G401.6 (cell line): ENCODE measurements around the gene CAMK1D.
"Not testable (repeated sequence)": the region's sequence is repeated elsewhere in the genome, so short reads cannot be mapped to it uniquely, and the experiment has no call there.

ENCODE experiments used
- FAIRE-seq: peaks from 2 replicates; lab custom pipeline; 2012; peaks lifted over from hg19 to GRCh38; lab: Jason Lieb, UNC

CAMK1D gene

DNA sequence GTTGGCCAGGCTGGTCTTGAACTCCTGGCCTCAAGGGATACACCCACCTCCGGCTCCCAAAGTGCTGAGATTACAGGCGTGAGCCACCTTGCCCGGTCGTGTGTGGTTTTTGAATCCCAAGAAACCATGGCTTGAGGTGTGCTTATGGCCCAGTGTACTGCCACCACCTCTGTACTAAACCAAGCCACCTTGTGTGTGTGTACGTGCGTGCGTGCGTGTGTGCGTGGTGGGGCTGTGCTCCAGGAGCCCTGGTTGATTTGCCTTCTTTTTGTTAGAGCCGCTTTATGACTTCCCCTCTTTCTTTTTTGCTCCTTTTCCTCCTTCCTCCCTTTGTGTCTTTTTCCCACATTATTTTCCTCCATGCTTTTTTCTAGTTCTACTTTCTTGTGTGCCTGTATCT is 121.4 kb downstream of the CAMK1D start:
- FAIRE-seq = no peak

DNA sequence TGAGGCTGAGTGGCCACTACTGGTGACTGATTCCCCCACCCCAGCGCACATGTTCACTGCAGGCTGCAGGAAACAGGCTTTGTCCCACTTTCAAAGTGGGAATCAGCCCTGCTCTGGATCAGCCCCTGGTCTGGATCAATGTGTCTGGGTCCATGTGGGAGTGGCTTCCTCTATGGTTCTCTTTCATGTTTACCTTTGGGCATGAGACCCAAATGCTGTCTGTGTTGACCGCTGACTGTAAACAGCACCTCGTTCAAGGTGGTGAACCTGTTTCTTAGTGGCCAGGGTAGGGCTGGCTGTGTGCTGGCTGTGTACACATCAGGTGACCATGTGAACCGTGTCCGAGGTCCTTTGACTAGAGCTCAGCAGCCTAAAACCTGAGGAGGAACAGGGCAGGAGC is 121.8 kb downstream of the CAMK1D start:
- no peak for FAIRE-seq

DNA sequence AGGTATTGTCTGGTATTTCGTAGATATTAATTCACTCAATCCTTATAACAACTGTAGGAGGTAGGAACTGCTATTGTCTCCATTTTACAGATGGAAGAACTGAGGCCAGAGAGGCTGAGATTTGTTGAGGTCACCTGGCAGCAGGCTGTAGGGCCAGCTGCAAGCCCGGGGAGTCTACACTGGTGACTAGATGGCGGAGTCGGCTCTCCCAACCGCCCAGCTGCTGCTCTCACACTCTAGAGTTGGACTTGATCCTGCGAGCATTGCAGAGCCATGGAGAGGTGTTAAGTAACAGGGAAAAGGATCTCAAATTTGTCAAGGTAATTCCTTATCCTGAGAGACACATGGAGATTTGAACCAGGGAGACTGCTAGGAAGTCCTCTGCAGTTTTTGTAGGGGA is 124.1 kb downstream of the CAMK1D start:
- FAIRE-seq = no peak

DNA sequence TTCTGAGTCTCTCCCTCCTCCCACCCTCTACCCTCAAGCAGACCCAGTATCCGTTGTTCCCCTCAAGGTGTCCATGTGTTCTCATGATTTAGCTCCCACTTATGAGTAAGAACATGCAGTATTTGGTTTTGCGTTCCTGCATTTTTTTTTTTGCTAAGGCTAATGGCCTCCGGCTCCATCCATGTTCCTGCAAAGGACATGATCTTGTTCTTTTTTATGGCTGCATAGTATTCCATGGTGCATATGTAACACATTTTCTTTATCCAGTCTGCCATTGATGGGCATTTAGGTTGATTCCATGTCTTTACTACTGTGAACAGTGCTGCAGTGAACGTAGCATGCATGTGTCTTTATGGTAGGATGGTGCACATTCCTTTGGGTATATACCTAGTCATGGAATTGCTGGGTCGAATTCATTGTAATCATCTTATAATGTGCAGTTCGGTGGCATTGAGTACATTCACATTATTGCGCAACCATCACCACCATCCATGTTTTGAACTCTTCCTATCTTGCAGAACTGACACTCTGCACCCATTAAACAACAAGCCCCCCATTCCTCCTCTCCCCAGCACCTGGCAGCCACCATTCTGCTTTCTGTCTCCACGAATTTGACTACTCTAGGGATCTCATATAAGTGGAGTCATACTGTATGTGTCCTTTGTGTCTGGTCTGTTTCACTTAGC is 125.5 kb downstream of the CAMK1D start:
- no peak for FAIRE-seq

DNA sequence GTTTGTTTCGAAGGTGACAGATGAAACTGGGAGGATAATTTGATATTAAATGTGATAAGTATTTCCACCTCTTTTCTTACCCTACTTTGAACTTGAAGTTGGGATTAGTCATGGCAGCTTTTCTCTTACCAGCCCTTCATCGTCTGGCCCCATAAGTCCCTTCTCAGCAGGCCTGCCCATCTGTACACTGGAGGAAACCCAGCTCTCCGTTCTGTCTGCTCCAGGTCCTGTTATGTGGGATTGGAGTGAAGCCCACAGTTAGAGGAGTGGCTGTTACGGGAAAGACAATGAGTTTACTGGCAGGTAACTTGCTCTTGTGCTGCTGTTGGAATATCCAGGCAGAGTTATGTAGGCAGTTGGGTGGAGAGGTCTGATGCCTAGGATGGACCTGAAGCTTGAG is 127.3 kb downstream of the CAMK1D start:
- FAIRE-seq = no peak

DNA sequence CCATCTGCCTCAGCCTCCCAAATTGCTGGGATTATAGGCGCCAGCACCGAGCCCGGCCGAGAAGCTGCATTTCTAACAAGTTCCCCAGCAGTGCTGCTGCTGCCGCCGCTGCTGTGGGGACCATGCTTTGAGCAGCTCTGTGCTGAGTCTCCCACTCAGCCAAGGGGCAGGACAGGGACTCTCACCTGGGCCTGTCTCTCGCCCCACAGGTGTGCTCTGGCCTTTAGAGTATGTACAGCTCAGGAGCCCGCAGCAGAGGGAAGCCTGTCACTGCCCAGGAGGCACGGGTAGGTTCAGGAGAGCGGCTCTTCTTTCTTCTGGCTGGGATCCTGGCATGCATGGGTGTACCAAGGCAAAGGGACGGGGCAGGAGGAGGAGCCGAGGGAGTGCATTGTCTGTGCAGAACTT is 130.1 kb downstream of the CAMK1D start:
- FAIRE-seq = no peak

DNA sequence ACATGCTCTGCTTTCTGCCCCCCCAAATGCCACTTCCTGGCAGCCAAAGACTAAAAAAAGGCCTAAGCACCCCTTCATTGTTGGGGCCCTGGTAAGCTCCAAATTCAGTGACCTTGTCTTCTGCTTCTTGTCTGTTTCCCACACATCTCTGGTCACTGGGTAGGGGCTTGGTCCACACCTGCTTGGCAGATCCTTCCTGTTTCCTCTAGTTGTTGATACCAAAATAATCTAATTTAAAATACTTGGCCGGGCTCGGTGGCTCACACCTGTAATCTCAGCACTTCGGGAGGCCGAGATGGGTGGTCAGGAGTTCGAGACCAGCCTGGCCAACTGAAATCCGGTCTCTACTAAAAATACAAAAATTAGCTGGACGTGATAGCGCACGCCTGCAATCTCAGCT is 130.6 kb downstream of the CAMK1D start:
- no peak for FAIRE-seq

DNA sequence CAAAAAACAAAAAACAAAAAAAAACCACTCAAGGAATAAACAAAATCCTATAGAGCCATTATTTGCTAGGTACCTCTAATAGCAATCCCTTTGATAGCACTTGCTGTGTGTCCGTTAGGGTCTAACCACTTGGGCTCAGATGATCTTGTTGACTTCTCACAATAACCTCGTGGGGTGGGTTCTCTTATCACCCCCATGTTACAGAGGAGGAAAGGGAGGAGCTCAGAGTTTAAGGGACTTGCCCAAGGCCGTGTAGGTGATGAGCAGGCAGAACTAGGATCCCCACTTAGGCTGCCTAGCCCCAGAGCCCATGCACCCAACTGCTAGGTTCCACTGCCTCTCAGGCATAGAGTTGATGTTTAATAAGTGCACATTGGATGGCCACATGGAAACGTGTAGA is 131.1 kb downstream of the CAMK1D start:
- no peak for FAIRE-seq

DNA sequence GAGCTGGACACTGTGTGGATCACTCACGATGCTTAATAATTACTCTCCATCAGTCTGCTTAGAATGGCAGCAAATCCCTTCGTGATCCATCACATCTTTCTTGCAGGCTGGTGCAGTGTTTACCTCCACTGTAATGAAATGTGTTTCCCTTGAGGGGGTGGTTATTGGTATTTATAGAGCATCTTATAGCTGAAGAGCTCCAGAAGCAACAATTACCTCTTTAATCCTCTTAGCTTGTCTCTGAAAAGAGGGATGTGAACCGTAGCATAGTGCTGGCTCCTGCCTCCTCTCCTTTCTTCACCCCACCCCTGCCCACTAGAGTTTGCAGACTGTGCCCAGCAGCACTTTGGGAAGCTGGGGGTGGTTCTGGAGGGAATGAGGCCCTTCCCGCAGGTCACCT is 132.6 kb downstream of the CAMK1D start:
- FAIRE-seq = no peak

DNA sequence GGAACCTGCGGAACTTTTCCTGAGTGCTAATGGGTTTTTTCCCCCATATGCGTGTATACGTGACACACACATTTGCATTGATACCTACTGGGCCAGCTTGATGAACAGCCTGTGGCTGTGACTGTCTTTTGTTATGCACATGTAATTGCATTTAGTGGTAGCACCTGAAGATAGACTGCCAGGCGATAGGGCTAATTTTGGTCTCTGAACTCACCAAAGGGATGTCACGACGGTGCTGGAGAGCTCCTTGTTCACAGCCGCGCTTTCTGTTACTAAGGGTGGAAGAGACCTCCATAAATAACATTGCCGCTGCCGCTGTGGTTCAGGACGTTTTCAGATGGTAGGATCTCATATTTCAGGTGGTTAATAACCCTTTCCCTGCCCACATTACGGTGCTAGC is 133.2 kb downstream of the CAMK1D start:
- FAIRE-seq = no peak

DNA sequence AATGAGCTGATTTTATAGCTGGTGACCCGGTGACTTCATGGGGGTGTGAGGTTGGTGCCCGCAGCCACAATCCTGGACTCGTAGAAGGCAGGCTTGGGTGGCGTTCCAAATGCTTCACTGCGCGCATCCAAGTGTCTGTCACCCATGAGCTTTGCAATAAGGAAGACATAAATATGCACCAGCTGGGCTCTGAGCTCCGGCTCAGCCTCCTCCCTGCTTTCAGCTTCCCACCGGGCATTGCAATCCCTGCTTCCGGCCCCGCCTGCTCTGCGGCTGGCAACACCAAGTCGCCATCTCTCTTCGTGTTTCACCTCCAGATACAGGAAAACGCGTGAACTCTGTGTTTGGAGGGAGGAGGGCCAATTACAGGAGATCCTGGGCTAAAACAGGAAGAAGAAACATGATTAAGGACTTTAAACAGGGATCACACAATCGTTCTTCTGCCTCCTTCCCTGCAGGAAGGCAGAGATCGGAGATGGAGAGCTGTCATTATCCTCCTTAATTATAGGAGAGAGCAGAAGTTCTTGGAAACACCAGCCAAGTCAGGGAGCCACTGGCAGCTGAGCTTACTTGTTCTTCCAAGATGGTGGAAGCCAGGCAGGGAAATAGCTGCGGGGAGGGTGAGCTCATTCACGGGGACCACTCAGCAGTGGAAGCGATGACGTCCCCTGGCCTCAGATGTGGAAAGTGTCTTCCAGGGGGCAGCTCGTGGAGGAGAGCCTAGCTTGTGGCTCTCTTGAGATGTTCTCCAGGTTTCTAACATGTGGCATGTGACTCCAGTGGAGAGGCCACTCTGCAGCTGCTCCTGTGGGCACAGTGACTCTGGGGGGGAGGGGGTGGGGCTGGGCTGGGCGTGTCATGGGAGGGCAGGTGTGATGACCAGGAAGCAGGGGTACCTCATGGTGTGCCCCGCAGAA is 134.9 kb downstream of the CAMK1D start:
- no peak for FAIRE-seq

DNA sequence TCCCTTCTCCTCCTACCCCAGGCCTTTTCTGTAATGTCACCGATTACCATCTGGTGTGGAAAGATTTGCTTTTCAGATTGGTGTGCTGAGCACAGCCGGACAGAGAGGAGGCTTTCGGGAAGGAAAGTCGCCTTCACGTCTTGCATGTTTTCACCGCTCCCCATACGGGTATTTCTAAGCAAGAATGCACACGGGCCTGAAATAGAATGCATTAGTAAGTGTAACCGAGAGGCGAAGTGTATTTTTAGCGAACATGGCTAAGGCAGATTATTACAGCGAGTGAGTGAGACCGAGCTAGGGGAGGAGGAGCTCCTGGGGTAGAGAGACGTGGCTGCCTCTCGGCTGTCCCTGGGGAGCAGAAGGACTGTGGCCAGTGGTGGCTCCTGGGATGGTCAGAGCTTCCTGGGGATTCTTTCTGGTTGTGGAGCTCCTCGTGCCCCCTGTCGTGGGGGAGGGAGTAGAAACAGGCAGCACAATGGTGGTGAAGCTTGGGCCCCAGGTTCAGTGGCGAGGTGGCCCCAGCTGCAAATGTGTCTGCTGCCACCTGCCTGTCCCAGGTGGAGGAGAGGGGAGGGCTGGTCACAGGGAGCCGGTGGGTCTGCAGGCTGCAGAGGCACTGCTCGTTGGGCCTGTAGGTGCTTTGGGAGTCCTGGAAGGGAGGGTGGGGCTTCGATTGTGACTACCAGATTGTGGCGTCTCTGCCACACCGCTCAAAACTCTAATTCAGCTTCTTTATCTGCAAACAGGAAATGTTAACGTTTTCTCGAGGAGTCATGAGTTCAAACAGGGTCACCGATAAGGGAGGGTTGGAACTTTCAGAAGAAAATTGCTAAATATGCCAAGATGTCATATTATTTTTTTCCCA is 135.8 kb downstream of the CAMK1D start:
- FAIRE-seq = no peak

DNA sequence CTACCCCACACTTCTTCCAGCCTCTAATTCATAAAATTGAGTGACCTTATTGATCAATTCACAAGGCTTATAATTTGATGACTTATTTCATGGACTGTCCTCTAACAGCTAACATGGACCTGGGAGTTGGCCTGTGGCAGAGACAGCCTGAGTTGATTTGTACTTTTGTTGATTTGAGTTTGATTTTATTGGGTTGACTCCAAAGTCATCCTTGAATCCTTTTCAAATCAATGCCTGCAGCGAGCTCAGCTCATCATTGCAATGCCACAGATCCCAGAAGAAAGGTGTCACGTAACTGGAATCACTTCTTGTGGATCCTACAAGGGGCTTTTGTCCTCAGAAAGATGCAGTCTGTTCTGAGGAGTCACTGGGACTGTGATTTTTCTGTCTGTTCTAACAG is 138.0 kb downstream of the CAMK1D start:
- FAIRE-seq = no peak

DNA sequence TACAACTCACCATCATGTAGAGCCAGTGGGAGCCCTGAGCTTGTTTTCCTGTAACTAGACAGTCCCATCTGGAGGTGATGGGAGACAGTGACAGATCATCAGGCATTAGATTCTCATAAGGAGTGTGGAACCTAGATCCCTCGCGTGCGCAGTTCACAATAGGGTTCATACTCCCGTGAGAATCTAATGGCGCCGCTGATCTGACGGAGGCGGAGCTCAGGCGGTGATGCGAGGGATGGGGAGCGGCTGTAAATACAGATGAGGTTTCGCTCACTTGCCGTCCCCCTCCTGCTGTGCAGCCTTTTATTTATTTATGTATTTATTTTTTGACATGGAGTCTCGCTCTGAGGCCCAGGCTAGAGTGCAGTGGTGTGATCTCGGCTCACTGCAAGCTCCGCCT is 139.3 kb downstream of the CAMK1D start:
- FAIRE-seq = no peak

DNA sequence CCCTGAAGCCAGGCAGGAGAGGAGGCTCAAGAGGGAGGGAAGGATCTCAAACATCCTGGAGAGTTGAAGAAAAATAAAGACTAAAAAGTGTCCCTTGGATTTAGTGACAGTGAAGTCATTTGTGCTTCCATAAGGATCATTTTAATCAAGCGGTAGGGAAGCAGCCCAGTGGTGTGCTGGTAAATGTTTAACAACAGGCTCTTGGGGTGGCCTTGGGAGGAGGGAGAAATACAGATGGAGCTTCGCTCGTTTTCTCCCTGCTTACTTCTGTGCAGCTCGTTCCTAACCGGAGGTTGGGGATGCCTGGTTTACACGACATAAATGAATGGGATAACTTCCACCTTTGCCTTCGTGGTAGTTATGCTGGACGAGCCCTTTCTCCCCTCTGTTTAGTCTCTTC is 140.0 kb downstream of the CAMK1D start:
- FAIRE-seq = no peak

DNA sequence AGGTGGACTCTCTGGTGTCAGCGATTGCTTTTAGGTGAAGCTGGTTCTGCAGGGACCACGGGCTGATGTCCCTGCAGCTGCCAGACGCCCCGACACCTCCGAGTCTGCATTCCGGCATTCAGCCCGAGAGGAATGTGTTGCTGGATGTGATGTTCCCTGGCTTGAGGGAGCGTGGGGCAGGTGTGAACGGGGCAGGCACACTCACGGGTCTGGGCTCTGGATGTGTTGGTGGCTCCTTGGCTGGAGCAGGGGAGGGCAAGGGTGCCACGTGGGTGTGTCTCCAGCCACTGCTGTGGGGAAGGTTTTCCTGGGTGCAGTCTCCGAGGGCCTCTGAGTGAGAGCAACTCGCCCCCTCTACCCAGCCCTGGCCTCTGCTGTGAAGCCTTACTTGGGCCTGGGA is 140.5 kb downstream of the CAMK1D start:
- no peak for FAIRE-seq

DNA sequence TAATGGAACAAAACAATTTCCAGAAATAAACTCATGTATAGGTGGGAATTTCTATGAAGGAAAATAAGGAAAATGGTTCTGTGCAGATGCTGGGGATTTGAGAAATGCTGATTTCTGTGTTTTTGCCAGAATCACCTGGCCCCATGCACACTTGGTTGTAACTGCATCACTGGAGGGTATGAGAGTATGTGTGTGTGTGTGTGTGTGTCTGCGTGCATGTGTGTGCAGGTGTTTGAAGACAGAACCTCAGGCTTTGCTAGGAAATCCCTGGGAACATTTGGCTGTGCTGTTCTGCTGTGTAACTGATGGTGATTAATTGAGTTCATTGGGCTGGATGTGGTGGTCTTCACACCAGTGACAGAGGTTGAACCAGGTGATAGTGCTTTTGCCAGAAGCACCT is 141.6 kb downstream of the CAMK1D start:
- no peak for FAIRE-seq

DNA sequence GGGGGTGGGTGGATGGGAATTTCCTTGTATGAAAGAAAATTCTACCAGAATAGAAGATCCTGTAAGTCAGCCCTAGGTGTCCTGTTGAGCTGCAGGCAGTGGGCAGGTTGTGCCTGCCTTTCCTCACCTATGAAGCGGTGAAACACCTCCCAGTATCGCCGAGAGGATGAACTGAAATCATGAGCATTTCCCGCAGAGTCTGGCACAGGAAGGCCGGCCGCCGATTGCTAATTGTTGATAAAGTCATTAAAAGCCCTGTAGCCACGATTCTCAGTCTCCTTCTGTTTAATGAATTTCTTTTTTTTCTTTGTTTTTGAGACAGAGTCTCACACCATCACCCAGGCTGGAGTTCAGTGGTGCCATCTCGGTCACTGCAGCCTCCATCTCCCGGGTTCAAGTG is 142.1 kb downstream of the CAMK1D start:
- no peak for FAIRE-seq

DNA sequence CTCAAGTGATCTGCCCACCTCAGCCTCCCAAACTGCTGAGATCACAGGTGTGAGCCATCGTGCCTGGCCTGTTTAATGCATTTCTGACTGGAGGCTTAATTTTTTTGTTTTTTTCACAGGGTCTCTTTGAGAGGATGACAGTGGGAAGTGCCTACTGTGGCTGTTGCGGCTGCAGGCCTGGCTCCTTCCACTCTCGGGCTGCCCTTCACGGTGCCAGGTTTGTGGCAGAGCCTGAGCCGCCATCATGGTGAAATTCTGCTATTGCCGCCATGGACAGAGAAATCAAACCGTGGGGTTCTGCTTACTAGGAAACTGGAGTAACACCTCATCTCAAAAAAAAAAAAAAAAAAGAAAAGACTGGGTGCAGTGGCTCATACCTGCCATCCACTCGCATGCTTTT is 142.7 kb downstream of the CAMK1D start:
- FAIRE-seq = no peak

DNA sequence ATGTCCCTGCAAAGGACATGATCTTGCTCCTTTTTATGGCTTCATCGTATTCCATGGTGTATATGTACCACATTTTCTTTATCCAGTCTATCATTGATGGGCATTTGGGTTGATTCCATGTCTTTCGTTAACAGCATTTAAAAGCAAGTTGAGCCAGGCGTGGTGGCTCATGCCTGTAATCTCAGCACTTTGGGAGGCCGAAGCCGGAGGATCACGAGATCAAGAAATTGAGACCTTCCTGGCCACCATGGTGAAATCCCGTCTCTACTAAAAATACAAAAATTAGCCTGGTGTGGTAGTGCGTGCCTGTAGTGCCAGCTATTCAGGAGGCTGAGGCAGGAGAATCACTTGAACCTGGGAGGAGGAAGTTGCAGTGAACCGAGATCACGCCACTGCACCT is 147.7 kb downstream of the CAMK1D start:
- FAIRE-seq = not testable (repeated sequence)

DNA sequence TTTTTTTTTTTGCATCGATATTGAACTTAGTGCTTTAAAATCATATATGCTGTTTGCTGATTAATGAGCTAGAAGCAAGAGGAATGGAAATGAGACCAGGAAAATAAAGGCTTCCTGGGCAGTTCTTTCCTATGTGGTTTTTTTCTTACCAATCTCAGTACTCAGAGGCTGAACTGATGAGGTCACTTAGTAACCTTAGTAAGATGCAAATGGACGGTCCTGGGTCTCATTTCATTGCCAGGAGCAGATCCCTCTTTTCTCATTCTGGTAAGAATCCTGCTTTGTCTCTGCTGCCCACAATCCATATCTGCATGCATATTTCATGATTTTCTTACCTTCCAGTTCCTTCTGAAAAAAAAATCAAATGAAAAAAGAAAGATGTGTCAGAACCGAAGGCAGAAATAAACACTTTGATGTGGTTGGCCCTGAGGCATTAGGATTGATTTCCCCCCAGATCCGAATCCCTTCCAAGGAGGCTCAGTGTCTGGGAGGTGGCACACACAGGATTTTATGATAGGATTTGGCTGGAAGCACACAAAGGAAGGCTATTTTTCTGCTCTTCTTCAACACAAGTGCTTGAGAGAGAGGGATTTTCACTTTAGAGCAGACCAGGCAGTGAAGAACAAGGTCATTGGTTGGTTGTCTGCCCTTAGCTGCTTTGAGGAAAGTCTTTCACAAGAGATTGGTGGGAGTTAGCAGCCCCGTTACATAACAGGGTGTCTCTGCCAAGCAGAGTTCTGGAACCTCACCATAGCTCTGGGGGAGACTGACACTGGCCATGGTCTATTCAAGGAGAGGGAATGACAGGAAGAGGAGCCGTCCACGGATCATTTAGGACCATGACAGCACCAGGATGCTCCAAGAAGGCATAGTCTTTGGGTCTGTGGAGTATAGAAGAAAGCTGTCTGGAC is 150.0 kb downstream of the CAMK1D start:
- no peak for FAIRE-seq
